ENCODE results near the gene CHRDL1.

CHRDL1 gene

DNA sequence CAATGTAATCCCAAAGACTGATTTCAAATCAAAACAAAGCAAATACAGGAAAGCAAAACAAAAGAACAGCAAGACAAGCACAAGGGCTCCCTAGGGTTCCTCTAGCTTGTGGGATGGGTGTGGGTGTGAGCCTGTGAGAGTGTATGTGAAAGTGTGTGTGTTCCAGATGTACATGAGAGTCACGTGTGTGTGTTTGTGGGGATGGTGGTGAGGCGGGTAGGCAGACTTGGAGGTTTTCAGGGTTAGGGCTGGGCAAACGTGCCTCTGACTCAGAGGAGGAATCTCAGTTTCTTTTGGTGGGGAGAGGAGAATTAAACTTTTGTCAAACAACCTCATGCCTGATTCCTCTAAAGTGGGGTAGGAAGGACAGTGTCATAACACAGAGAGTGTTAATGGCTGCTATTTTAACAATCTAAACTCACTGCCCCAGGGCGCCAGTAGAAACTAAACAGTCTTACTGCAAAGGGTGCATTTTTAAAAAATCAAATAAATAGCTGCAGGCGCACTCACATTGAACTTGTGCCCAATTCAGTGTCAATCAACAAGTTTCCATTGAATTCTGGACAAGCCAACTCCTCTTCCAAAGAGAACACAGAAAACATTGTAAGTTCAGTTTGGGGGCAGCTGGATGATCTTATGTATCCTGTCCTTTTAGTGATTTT lies 51.8 kb downstream of the CHRDL1 start:
- peak; percentile 1 for DNase-seq (ENCODE audit: low spot score)

DNA sequence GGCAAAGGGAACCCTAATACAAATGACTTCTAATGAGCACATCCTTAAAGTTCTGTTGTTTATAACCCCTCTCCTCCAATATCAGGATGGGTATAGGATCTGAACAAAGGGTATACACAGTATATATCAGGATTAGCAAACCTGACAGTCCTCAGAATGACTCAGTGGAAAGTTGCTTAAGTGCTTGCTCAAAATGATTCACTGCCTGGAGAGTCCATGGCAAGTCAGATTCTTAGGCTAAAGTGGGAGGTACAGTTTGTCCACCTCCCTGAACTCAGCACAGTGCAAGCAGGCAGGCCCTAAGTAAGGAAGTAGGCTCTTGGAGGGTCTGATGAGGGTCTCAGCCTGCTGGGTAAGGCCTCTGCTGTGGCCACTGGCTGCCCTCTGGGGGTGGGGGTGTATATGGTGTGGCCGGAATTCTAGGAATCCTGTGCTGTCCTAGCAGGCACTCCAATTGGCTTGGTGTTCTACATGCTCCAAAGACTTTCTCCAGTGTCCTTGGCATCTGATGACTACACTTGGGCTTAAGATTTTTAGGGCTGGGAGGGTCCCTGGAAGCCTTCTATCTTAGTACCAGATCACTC lies 54.3 kb downstream of the CHRDL1 start:
- no peak for DNase-seq (ENCODE audit: low spot score)

DNA sequence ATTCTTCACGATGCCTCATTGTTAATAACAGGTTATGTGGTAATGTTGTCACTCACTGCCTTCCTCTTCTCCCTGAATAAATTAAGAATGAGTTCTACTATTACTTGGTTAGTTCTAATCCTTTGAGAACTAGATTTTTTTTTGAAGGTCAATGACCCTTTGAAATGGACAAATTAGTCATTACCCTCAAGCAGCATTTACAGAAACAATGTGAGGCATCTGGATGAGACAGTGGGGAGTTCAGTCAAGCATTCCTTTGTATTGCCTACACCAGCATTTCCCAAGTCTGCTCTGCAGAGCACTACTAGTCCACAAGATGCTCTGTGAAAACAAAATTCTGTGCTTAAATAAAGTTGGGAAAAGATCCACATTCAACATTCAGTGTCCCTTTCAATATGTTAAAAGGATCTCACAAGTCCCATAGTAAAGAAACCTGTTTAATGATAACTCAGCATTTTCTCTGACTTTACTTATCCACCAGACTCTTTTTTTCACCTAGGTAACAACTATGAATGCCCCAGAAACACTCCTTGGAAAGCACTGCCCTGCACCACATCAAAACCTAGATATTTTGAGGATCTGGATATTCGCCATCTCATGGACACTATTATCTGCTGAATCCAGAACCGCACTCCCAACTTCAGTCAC lies 60.6 kb downstream of the CHRDL1 start:
- DNase-seq (ENCODE audit: low spot score) = no peak

DNA sequence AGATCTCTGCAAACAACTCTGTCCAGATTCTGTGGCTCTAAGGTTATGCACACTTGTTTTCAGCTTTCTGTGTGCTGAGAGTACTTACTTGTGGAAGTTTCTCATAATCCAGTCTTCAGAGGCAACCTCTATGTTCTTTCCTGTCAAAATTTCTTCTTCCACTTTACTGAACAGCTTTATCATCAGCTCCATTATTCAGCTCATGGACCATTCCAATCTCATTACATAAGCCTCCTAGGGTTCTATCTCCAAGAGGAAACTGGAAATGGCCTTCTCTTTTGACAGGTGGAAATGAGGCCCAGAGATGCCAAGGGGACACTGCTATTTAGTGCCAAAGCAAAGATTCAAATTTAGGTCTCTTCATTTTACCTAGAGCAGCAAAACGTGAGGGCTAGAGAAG lies 61.3 kb downstream of the CHRDL1 start:
- no peak for DNase-seq (ENCODE audit: low spot score)

DNA sequence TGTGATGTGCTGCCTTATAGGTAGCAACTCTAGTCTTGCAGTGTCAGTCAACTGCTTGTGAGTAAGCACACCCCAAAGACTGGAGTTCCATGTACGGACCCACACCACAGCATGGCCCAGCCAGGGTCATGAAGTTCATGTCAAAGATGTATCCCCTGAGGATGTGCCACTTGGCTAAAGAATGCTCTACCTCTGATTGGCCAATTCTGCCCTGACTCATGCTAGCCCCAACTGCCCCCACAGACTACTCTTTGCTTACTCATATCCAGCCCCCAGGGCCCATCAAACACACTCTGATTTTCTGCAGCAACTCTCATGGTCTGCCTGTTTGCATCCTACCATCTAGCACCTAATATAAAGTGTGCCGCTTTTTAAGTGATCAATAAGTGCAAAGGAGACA lies 62.5 kb downstream of the CHRDL1 start:
- DNase-seq (ENCODE audit: low spot score) = no peak

DNA sequence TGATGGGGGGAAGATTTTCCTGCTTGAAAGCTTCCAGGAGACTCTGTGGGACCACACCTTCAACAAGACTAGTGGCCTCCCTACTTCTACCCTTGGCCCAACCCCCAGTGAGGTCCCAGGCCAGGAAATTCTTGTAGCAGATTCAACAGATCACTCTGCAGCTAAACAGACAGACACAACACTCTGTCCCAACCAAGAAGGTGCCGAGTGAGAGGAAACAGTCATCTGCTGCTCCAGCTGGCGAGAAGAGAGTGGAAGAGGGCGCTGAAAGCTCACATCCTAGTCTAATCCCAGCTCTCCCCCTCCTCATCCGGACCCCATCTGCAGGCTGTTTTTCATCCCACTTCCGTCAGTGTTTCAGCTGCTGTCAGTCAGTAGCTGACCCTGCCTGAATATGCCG lies 63.4 kb downstream of the CHRDL1 start:
- no peak for DNase-seq (ENCODE audit: low spot score)

DNA sequence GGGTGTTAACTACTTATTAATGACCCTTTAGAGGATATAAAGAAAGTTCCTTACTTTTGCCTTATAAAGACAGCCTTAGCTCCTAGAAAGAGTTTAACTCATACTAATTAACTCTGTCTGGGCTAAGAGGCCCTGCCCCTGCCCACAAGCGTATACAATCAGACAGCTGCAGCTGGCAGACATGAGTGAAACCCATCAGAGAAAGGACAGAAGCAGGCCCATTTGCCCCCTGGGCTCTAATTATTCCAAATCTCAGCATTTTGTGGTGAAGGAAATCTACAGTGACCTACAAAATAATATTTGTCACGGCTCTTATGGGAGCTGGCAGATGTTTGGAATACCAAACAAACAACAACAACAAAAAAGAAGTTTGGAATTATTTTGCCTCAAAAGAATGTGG lies 71.8 kb downstream of the CHRDL1 start:
- DNase-seq (ENCODE audit: low spot score) = no peak

DNA sequence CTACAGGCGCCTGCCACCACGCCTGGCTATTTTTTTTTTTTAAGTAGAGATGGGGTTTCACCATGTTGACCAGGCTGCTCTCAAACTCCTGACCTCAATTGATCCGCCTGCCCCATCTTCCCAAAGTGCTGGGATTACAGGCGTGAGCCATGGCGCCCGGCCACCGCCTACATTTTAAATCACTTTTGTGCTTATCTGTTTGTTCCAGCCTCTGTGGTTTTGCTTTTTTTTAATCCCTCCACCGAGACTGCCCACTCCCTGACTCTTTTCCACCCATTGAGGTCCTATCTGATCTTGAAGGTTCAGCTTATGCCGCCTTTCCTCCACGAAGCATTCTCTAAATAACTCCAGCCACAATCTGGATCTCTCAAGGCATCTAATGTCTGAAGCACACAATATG lies 73.5 kb downstream of the CHRDL1 start:
- DNase-seq (ENCODE audit: low spot score) = no peak

DNA sequence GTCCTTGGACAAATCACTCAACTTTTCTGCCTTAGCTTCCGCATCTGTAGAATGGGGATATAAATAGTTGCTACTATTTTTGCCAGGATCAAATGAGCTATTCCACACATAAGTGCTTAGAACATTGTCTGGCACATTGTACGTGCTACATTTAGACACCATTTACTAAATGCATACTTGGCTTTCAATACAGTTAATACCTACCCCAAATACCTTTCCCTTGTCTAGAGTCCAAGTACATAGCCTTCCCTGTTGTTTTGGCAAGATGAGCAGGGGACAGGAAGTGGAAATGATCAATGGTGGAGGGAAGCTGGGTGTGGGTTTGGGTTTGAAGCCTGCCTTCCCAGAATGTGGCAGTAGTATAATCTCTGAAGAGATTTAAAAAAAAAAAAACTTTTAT lies 82.0 kb downstream of the CHRDL1 start:
- no peak for DNase-seq (ENCODE audit: low spot score)

DNA sequence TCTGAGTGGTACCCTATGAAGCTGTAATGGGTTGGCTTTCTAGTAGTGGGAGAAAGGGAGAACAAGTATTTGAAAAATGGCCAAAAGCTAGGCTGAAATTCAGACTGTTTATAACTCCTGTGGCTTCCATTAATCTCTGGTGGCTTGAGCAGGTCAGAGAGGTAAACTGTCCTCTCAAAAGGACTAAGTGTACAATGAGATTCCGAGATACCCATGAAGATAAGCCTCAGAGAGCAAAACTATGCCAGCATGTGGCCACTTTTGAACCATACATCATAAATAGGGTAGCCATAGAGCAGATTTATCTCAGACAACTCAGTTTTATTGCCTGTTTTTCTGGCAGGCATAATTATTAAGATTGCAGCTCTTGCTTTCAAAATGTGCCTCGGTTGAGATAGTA lies 89.2 kb downstream of the CHRDL1 start:
- no peak for DNase-seq (ENCODE audit: low spot score)

DNA sequence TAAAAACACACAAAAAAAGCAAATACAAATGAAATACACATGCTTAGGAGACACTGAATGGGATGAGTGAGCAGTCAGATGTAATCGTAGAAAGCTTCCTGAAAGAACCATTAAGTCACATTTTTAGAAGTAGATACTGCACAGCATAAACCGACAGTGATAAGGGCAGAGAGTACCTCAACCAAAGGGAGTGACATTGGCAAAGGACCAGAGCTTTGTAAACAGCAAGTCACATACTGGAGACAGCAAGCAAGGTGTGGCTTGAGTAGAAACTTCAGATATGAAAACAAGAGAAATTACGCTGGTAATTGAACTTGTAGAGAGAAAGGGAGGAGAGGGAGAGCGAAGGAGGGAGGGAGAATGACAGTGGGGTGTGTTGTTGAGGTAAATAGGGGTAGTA lies 92.0 kb downstream of the CHRDL1 start:
- no peak for DNase-seq (ENCODE audit: low spot score)

DNA sequence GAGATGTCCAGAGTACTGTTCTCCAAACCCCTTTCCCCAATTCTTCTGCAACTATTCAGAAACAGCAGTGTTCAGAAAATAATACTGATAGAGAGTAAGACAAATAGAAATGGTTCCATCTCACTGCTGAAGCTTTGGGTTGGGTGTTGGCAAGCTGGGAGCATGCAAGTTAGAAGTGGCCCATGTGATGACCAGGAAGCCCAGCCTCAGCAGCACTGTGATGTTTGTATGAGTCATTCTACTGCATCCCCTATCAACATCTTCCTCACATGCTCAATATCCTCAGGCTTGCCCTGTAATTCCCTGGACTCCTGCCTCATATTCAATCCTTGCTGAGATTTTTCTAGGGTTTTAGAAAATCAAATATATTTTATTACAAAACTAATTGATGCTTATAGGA lies 96.5 kb downstream of the CHRDL1 start:
- no peak for DNase-seq (ENCODE audit: low spot score)

DNA sequence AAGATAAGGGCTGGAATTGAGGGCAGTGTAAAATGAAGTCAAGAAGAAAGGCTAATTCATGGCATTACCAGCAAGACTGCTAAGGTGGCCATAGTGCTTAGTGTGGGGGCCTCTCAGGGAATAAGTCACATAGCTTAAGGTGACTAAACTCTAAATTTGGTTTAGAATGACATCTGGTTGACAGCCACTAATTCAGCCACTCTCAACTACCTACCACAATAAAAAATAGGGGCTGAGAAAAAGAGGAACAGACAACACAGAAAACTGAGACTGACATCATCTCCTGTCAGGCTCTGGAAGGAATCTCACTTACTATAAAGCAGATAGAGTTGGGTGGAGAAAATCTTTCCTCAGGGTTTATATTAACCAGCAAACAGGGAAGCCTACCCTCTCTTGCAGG lies 96.9 kb downstream of the CHRDL1 start:
- no peak for DNase-seq (ENCODE audit: low spot score)

DNA sequence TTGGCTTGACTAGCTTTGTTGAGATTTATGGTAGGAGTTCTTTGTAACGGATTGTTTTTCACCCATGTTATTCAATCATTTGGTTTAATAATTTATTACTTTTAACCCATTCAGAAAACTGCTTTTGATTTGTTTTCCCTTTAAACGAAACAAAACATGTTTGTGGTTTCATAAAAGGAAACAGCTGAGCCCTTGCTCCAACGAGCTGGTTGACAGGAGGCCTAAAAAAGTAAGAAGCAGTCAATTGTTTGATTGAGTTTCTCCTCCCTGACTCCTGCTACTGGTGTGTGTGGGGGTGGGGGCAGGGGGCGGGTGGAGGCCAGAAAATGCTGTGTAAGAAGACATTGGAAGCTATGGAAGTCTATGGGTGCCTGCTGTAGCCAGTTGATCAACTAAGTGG lies 102.8 kb downstream of the CHRDL1 start:
- DNase-seq (ENCODE audit: low spot score) = no peak

DNA sequence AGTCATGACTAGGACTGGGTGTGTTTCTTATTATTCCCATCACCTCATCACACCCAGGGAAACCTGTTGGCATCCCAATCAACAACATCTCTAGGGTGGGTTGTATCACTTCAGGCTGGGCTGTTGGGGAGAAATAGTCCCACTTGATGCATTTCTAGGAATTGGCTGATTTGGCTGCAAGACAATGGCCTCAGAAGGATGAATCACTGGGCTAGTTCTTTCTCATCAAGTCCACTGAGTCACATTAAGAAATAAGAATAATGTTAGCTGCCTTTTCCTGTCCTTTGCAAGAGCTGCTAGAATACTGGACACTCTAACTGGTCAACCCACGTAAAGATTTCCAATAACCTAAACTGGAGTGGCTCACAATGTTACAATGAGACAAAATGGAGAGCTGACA lies 104.2 kb downstream of the CHRDL1 start:
- no peak for DNase-seq (ENCODE audit: low spot score)

DNA sequence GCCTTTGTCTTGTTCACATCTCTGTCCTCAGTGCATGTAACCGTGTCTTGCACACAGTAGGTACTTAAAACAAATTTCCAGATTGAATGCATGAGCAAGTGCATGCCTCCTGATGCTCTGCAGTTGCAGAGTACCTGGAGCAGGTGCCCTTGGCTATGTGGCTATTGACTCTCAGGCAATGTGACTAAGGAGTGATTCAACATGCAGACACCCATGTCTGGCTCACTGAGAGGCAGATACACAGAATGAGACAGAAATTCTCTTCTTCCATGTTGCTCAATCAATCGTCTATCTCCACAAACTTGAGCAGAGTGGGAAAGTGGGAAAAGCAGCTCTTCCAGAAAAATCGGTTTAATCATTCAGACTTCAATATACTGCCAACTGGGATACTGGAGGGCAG lies 111.0 kb downstream of the CHRDL1 start:
- DNase-seq (ENCODE audit: low spot score) = no peak

DNA sequence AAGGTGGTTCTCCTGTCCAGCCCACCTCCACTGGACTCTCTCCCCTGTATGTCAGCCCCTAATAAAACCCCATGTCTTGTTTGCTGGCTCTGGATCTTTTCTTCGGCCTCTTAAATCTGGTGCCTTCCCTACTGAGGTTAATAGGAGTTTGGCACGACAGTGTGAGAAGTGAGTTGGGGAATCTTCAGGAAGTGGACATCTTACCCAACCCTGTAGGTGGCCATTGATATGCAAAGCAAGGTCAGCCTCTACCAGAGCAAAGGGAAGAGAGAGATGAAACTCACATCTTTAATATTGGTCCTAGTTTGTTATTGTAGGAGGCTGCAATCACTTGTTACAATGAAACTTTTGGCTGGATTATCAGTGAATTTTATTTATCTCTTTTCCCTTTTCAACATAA lies 111.7 kb downstream of the CHRDL1 start:
- no peak for DNase-seq (ENCODE audit: low spot score)

DNA sequence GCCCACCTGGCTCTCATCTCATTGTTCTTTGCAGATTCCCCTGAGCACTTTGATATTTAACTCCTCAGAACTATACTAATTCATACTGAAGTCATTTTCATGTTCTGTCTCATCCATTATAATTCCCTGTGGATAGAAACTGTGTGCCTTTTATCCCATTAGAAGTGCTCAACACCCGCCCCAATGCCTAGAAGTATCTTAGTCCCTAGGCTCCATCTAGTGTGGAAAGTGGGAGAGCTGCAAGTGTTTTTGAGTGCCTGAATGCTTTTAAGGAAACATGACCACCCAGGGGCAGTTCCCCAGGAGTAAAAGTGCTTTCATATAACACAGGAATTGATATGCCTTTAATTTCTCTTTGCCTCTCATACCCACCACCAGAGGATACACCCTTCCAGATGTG lies 117.0 kb downstream of the CHRDL1 start:
- no peak for DNase-seq (ENCODE audit: low spot score)

DNA sequence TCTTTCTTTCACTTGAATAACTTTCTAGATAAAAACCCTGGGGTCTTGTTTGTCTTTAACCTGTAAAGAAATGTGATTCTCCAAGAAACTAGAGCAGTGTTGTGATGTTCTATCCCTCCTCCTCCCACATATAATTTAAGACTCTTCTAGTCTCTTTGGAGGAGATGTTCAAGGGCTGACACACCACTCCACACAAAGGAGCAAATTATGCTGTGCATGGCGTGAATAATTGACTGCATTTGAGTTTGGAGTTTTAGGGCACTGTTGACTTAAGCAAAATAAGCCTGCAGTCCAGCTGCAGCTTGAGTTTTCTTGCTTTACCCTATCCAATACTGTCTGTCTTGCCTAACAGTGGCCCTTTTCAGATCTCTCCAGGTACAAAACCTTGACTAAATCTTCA lies 119.7 kb downstream of the CHRDL1 start:
- DNase-seq (ENCODE audit: low spot score) = no peak

DNA sequence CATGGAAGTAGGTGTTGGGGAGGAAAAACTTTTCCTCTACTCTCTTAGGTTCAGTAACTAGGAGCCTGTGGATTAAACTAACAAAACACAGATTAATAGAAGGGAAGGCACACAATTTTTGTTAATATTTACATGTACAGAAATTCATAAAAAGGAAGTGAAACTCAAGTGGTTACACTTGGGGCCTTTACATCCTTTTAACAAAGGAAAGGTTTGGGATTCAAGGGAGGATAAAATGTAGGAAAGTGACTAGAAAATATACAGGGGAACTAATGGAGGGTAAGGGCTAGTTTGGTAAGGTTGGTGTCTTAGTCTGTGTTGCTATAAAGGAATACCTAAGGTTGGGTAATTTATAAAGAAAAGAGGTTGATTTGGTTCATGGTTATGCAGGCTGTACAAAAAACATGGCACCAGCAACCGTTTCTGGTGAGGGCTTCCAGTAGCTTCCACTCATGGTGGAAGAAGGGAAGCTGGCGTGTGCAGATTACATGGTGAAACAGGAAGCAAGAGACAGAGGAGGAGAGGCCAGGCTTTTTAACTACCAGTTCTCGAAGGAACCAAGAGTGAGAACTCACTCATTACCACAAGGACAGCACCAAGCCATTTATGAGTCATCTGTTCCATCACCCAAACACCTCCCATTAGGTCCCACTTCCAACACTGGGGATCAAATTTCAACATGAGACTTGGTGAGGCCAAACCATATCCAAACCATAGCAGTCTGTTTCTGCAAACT lies 124.4 kb downstream of the CHRDL1 start:
- DNase-seq (ENCODE audit: low spot score) = no peak

DNA sequence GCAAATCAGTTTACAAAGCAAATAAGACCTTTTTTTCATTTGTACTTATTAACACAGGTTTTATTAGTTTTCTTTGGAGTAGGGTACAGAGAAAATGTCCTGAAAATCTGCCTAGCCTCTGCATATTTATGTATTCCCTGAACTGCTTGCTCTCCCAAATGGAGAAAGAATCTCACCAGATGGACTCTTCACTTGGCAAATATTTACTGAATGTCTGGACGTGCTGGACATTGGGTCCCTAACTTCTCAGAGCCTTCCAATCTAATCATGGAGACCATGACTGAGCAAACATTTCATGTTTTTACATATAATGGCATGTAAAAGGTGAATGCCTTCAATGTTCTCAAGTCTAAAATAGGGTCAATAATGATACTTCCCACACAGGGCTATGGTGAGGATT lies 126.0 kb downstream of the CHRDL1 start:
- no peak for DNase-seq (ENCODE audit: low spot score)

DNA sequence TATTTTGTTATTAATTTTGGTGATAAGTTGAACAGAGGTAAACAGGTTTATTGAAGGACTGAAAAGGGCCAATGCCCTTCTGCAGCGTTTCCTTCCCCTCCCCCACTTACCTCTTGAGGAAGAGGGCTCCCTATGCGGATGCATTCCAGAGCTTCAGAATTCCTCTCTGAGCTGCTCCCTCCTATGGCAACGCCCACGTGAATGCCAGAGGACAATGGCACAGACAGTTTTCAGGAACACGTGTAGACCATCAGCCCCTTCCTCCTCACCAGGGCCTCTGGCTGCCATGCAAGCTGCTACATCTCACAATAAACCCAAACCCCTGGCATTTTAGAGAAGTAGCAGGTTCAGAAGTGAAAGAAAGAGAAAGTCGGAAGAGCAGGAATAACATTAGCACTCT lies 127.9 kb downstream of the CHRDL1 start:
- DNase-seq (ENCODE audit: low spot score) = no peak
